Measurements from ENCODE around the gene MIPEP.

DNA sequence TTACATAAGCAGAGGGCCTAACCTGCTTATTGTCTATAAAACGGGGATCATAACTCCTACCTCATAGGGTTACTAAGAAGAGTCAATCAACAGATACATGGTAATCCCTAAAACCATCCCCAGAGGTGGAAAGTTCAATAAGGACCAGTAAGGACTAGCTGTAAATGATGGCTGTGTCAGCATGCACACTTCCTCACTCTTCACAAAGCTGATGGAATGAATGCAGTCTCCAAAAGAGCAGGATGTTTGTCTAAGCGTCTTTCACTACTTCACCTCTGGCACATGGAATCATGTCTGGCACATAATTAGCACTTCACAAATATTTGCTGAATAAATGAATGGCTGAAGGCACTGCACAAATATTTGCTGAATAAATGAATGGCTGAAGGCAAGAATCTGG, 134.2 kb downstream of the MIPEP start:
- TF ChIP-seq, protein P1, sequence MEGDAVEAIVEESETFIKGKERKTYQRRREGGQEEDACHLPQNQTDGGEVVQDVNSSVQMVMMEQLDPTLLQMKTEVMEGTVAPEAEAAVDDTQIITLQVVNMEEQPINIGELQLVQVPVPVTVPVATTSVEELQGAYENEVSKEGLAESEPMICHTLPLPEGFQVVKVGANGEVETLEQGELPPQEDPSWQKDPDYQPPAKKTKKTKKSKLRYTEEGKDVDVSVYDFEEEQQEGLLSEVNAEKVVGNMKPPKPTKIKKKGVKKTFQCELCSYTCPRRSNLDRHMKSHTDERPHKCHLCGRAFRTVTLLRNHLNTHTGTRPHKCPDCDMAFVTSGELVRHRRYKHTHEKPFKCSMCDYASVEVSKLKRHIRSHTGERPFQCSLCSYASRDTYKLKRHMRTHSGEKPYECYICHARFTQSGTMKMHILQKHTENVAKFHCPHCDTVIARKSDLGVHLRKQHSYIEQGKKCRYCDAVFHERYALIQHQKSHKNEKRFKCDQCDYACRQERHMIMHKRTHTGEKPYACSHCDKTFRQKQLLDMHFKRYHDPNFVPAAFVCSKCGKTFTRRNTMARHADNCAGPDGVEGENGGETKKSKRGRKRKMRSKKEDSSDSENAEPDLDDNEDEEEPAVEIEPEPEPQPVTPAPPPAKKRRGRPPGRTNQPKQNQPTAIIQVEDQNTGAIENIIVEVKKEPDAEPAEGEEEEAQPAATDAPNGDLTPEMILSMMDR (IDR thresholded peaks at IDR 0.05; ENCODE audit: insufficient read depth, low read depth, low read length) = no peak
- no peak for TF ChIP-seq EZH2 (IDR thresholded peaks at IDR 0.05; ENCODE audit: insufficient read depth, low read length)
